ENCODE measurements around the gene YTHDF1.
A peak's percentile ranks its signal among the peaks of the same experiment; 100 is the strongest.

The YTHDF1 gene

GRCh38 chr20:63186528-63187316 is 29.2 kb downstream of the YTHDF1 start:
- peaks cover 21% of the 10 kb centered on the region for H3K27me3 Mint-ChIP-seq
- DNase-seq, result no peak
- no peaks in the 10 kb centered on the region for H3K4me1 Mint-ChIP-seq
- no peak overlapping the region for H3K27ac Mint-ChIP-seq
- no peaks in the 10 kb centered on the region for H3K36me3 Mint-ChIP-seq
- no peak overlapping the region for H3K4me3 Mint-ChIP-seq
- CTCF ChIA-PET, result no interaction called here
- peaks cover 10% of the 10 kb centered on the region for H3K9me3 Mint-ChIP-seq

- H3K9me3 Mint-ChIP-seq, result peaks cover 10% of the 10 kb centered on the region
- H3K27me3 Mint-ChIP-seq, result peaks cover 28% of the 10 kb centered on the region
- DNase-seq, result no peak
- no peak overlapping the region for H3K4me3 Mint-ChIP-seq
- H3K36me3 Mint-ChIP-seq, result no peaks in the 10 kb centered on the region
- no peaks in the 10 kb centered on the region for H3K4me1 Mint-ChIP-seq
- H3K27ac Mint-ChIP-seq, result no peak overlapping the region
- CTCF ChIA-PET, result no interaction called here
These were observed 29.8 kb downstream of the YTHDF1 start for GRCh38 chr20:63186084-63186483.

- Mint-ChIP-seq H3K27me3 (peaks cover 32% of the 10 kb centered on the region), H3K4me3 (no peak overlapping the region), H3K36me3 (no peaks in the 10 kb centered on the region), H3K27ac (no peak overlapping the region), H3K4me1 (no peaks in the 10 kb centered on the region), H3K9me3 (peaks cover 10% of the 10 kb centered on the region)
- CTCF ChIA-PET, result no interaction called here
- DNase-seq, result no peak
These were observed 30.6 kb downstream of the YTHDF1 start for GRCh38 chr20:63185215-63185796.

- H3K27ac Mint-ChIP-seq, result no peak overlapping the region
- H3K36me3 Mint-ChIP-seq, result no peaks in the 10 kb centered on the region
- CTCF ChIA-PET, result interaction anchor here (0.6 to 1.2 kb wide), 3 partner anchors 10 to 128 kb away, joined by 3 to 4 read pairs (median 4); no protein-coding TSS in a partner anchor
- peak; percentile 70 for DNase-seq
- peaks cover 4% of the 10 kb centered on the region for H3K4me1 Mint-ChIP-seq
- H3K27me3 Mint-ChIP-seq, result peaks cover 46% of the 10 kb centered on the region
- H3K9me3 Mint-ChIP-seq, result peaks cover 10% of the 10 kb centered on the region
- no peak overlapping the region for H3K4me3 Mint-ChIP-seq
These were observed 32.3 kb downstream of the YTHDF1 start for GRCh38 chr20:63183422-63184146.

- Mint-ChIP-seq H3K36me3 (no peaks in the 10 kb centered on the region), H3K27me3 (peaks cover 52% of the 10 kb centered on the region), H3K9me3 (peaks cover 10% of the 10 kb centered on the region), H3K4me3 (no peak overlapping the region), H3K27ac (no peak overlapping the region), H3K4me1 (peaks cover 4% of the 10 kb centered on the region)
- no peak for DNase-seq
- CTCF ChIA-PET, result interaction anchor here (0.6 to 1.2 kb wide), 2 partner anchors 12 to 32 kb away, joined by 3 to 4 read pairs; no protein-coding TSS in a partner anchor
These were observed 33.0 kb downstream of the YTHDF1 start for GRCh38 chr20:63182946-63183415.

GRCh38 chr20:63182425-63182824 is 33.5 kb downstream of the YTHDF1 start:
- H3K27me3 Mint-ChIP-seq, result peaks cover 57% of the 10 kb centered on the region
- peaks cover 10% of the 10 kb centered on the region for H3K9me3 Mint-ChIP-seq
- CTCF ChIA-PET, result interaction anchor here (0.6 to 0.7 kb wide), 2 partner anchors 12 to 79 kb away, joined by 3 read pairs; no protein-coding TSS in a partner anchor
- H3K36me3 Mint-ChIP-seq, result no peaks in the 10 kb centered on the region
- H3K27ac Mint-ChIP-seq, result no peak overlapping the region
- DNase-seq, result no peak
- no peak overlapping the region for H3K4me3 Mint-ChIP-seq
- H3K4me1 Mint-ChIP-seq, result peaks cover 4% of the 10 kb centered on the region

- CTCF ChIA-PET, result interaction anchor here (0.6 to 1.5 kb wide), 9 partner anchors 8 to 209 kb away, joined by 3 to 7 read pairs (median 3); no protein-coding TSS in a partner anchor
- Mint-ChIP-seq H3K4me3 (no peak overlapping the region), H3K27ac (no peak overlapping the region), H3K9me3 (peaks cover 10% of the 10 kb centered on the region), H3K36me3 (no peaks in the 10 kb centered on the region), H3K4me1 (peaks cover 7% of the 10 kb centered on the region), H3K27me3 (peaks cover 69% of the 10 kb centered on the region)
- no peak for DNase-seq
These were observed 34.7 kb downstream of the YTHDF1 start for GRCh38 chr20:63181226-63181625.

- CTCF ChIA-PET, result interaction anchor here (0.6 to 1.5 kb wide), 10 partner anchors 10 to 208 kb away, joined by 3 to 7 read pairs (median 3); no protein-coding TSS in a partner anchor
- H3K4me3 Mint-ChIP-seq, result no peak overlapping the region
- H3K9me3 Mint-ChIP-seq, result peaks cover 7% of the 10 kb centered on the region
- no peak for DNase-seq
- no peak overlapping the region for H3K27ac Mint-ChIP-seq
- peaks cover 7% of the 10 kb centered on the region for H3K4me1 Mint-ChIP-seq
- peaks cover 75% of the 10 kb centered on the region for H3K27me3 Mint-ChIP-seq
- no peaks in the 10 kb centered on the region for H3K36me3 Mint-ChIP-seq
These were observed 35.3 kb downstream of the YTHDF1 start for GRCh38 chr20:63180569-63181185.

- DNase-seq, result no peak
- Mint-ChIP-seq H3K27me3 (peaks cover 82% of the 10 kb centered on the region), H3K36me3 (no peaks in the 10 kb centered on the region), H3K4me1 (peaks cover 7% of the 10 kb centered on the region), H3K9me3 (no peaks in the 10 kb centered on the region), H3K4me3 (no peak overlapping the region), H3K27ac (peak overlapping the region; percentile 65)
- CTCF ChIA-PET, result interaction anchor here (0.7 to 1.5 kb wide), 6 partner anchors 43 to 207 kb away, joined by 3 to 7 read pairs (median 4); no protein-coding TSS in a partner anchor
These were observed 36.0 kb downstream of the YTHDF1 start for GRCh38 chr20:63179687-63180568.

GRCh38 chr20:63178889-63179686 is 36.8 kb downstream of the YTHDF1 start:
- CTCF ChIA-PET, result interaction anchor here (1.0 to 1.4 kb wide), 2 partner anchors 126 to 207 kb away, joined by 3 to 4 read pairs; no protein-coding TSS in a partner anchor
- H3K27ac Mint-ChIP-seq, result peak overlapping the region; percentile 65
- DNase-seq, result peak; percentile 72
- H3K36me3 Mint-ChIP-seq, result no peaks in the 10 kb centered on the region
- peaks cover 7% of the 10 kb centered on the region for H3K4me1 Mint-ChIP-seq
- H3K27me3 Mint-ChIP-seq, result peaks cover 90% of the 10 kb centered on the region
- H3K9me3 Mint-ChIP-seq, result no peaks in the 10 kb centered on the region
- H3K4me3 Mint-ChIP-seq, result no peak overlapping the region

GRCh38 chr20:63178446-63178820 is 37.5 kb downstream of the YTHDF1 start:
- H3K27me3 Mint-ChIP-seq, result peaks cover 96% of the 10 kb centered on the region
- H3K4me1 Mint-ChIP-seq, result peaks cover 7% of the 10 kb centered on the region
- H3K4me3 Mint-ChIP-seq, result no peak overlapping the region
- no peak for DNase-seq
- no peaks in the 10 kb centered on the region for H3K36me3 Mint-ChIP-seq
- H3K9me3 Mint-ChIP-seq, result no peaks in the 10 kb centered on the region
- H3K27ac Mint-ChIP-seq, result no peak overlapping the region
- CTCF ChIA-PET, result no interaction called here

GRCh38 chr20:63177785-63178445 is 38.0 kb downstream of the YTHDF1 start:
- DNase-seq, result no peak
- CTCF ChIA-PET, result no interaction called here
- no peaks in the 10 kb centered on the region for H3K9me3 Mint-ChIP-seq
- peak overlapping the region; percentile 37 for H3K4me3 Mint-ChIP-seq
- peaks cover 96% of the 10 kb centered on the region for H3K27me3 Mint-ChIP-seq
- H3K36me3 Mint-ChIP-seq, result no peaks in the 10 kb centered on the region
- peaks cover 7% of the 10 kb centered on the region for H3K4me1 Mint-ChIP-seq
- H3K27ac Mint-ChIP-seq, result peak overlapping the region; percentile 42
